Stomach (tissue), 4 donors: ENCODE measurements around the gene ARG2.

Experiments used
- CTCF ChIP-seq, 7 experiments: fragments of 450-650 bp in 4 of 7; fragments of 200-600 bp in 3 of 7; sonication (generic) in 3 of 7; IDR thresholded peaks; one replicate each; pipeline ENCODE4 v1.5.1; 2016 to 2019; ENCODE audit warnings: antibody characterized with exemption in 7 of 7, control low read depth in 2 of 7, mild to moderate bottlenecking in 1 of 7
- EP300 ChIP-seq: sonication (generic); formaldehyde crosslinking; IDR thresholded peaks from one replicate; pipeline ENCODE4 v1.6.1; 2017; ENCODE audit warnings: antibody characterized with exemption
- POLR2A ChIP-seq, 4 donors: fragments of 450-650 bp; IDR thresholded peaks; one replicate each; pipeline ENCODE4 v1.6.1; 2016; ENCODE audit warnings: antibody characterized with exemption in 4 of 4, control low read depth in 2 of 4, mild to moderate bottlenecking in 1 of 4, moderate library complexity in 1 of 4

GRCh38 chr14:67609642-67610310 lies 9.9 kb upstream of the ARG2 start:
- TF ChIP-seq EP300 (no peak), CTCF (IDR thresholded peaks at IDR 0.05) (no peak), POLR2A (IDR thresholded peaks at IDR 0.05) (no peak)
